Fibroblast of lung (primary cell): ENCODE results near the gene CIAO2A. TPM values are rescaled to one million over a fixed set of nuclear protein-coding genes. Genes with fewer than 3 reads are reported as not detected.

Experiments used
- DNase-seq, 2 donors: peaks; one replicate each; pipeline versions ENCODE4 v3.0.0 to v3.0.0-alpha.2; 2010; ENCODE audit warnings: low read depth in 2 of 2
- H2AFZ ChIP-seq: 2 replicates; pipeline ENCODE4 v1.5.1; 2012; ENCODE audit warnings: low read length, control low read depth, inconsistent platforms
- H3K27ac ChIP-seq: 2 replicates; pipeline ENCODE4 v1.5.1; 2011; ENCODE audit warnings: low read length, control low read depth; ENCODE audit not compliant: insufficient read depth
- H3K27me3 ChIP-seq: 2 replicates; pipeline ENCODE4 v1.5.1; 2011; ENCODE audit warnings: mild to moderate bottlenecking, low read length; ENCODE audit not compliant: control insufficient read depth, insufficient read depth
- H3K36me3 ChIP-seq: 2 replicates; pipeline ENCODE4 v1.5.1; 2011; ENCODE audit warnings: low read length; ENCODE audit not compliant: control insufficient read depth, insufficient read depth
- H3K4me1 ChIP-seq: 2 replicates; pipeline ENCODE4 v1.5.1; 2011; ENCODE audit warnings: low read length; ENCODE audit not compliant: control insufficient read depth, insufficient read depth; ENCODE audit errors: extremely low read depth
- H3K4me2 ChIP-seq: 2 replicates; pipeline ENCODE4 v1.5.1; 2011; ENCODE audit warnings: low read length, control low read depth; ENCODE audit not compliant: insufficient read depth; ENCODE audit errors: extremely low read depth
- H3K4me3 ChIP-seq, 4 experiments: fragments of 200-600 bp in 1 of 4; sonication (generic) in 1 of 4; replicated peaks in 1 of 4; 2 replicates each; pipeline ENCODE4 v1.5.1; 2011 to 2016; ENCODE audit warnings: low read length in 4 of 4, low read depth in 3 of 4, mild to moderate bottlenecking in 3 of 4, control low read depth in 2 of 4, inconsistent platforms in 1 of 4, mixed read lengths in 1 of 4; ENCODE audit not compliant: insufficient read depth in 1 of 4; ENCODE audit errors: control extremely low read depth in 1 of 4
- H3K79me2 ChIP-seq: 2 replicates; pipeline ENCODE4 v1.5.1; 2012; ENCODE audit warnings: mild to moderate bottlenecking, low read length, inconsistent platforms; ENCODE audit not compliant: control insufficient read depth, insufficient read depth
- H3K9ac ChIP-seq: 2 replicates; pipeline ENCODE4 v1.5.1; 2011; ENCODE audit warnings: mild to moderate bottlenecking, low read length, control low read depth; ENCODE audit not compliant: insufficient read depth
- H3K9me3 ChIP-seq: 2 replicates; pipeline ENCODE4 v1.5.1; 2012; ENCODE audit warnings: low read depth, low read length; ENCODE audit not compliant: control insufficient read depth, insufficient read depth
- H4K20me1 ChIP-seq: 2 replicates; pipeline ENCODE4 v1.5.1; 2011; ENCODE audit warnings: low read length; ENCODE audit not compliant: control insufficient read depth, insufficient read depth; ENCODE audit errors: extremely low read depth
- EZH2 ChIP-seq: IDR thresholded peaks from 2 replicates; pipeline ENCODE4 v1.5.1; 2012; ENCODE audit warnings: low read length, control low read depth, mild to moderate bottlenecking; ENCODE audit errors: missing control alignments
- polyA plus RNA-seq, 2 donors: library from polyadenylated mRNA; depleted of rRNA in 1 of 2; stranded (reverse) in 1 of 2; unstranded in 1 of 2; fragments of >200 nt; gene quantifications; 2 replicates each; pipeline ENCODE4 v1.2.1, GENCODE V29; 2011 to 2012; ENCODE audit warnings: missing spikeins in 1 of 2
- total RNA-seq: library from RNA; depleted of rRNA; stranded (reverse); fragments of >200 nt; gene quantifications from 2 replicates; pipeline ENCODE4 v1.2.1, GENCODE V29; 2014
- TF ChIP-seq, protein P1 (sequence below), 2 donors: IDR thresholded peaks in 1 of 2; conservative IDR thresholded peaks in 1 of 2; 1 replicate in 1 of 2; 2 replicates in 1 of 2; pipeline ENCODE4 v1.5.1; 2011 to 2012; ENCODE audit warnings: low read length in 2 of 2, control low read depth in 1 of 2, inconsistent platforms in 1 of 2, low read depth in 1 of 2, mild to moderate bottlenecking in 1 of 2

CIAO2A gene
- total and polyA plus RNA-seq, 2 donors (not counting 1 experiment from before 2014, with no cell fraction given): 48.7 to 59.1 TPM

DNA sequence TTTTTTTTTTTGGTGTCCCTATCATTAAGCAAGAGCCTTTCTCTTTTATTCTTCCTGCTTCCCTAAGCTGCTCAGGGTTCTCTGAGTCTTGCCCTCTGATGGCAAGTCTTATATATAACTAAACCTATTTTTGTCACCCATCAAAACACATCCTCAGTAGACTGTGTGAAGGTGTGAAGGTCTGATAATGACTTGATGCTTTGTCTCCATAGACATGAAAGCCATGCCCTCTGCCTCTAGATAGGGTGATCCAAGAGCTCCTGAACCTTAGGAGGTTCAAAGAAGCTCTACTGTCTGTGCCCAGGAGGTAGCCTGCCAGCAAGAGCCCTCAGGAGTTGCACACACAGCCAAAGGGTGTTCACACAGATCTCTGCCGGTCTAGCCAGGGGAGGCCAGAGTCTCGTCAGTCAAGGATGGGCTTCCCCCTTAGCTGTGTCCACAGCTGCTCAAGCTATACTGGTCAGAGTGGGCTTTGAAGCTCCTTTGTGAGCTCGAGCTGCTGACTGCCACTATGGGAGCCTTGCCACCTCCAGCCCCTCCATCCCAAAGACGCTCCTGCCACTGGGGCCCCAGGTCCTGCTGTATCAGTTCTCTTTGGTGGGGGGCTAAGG, 44.8 kb upstream of the CIAO2A start:
- H2AFZ ChIP-seq: no peak overlapping the region
- H3K27me3 ChIP-seq: no peaks in the 10 kb centered on the region
- TF ChIP-seq, protein P1, sequence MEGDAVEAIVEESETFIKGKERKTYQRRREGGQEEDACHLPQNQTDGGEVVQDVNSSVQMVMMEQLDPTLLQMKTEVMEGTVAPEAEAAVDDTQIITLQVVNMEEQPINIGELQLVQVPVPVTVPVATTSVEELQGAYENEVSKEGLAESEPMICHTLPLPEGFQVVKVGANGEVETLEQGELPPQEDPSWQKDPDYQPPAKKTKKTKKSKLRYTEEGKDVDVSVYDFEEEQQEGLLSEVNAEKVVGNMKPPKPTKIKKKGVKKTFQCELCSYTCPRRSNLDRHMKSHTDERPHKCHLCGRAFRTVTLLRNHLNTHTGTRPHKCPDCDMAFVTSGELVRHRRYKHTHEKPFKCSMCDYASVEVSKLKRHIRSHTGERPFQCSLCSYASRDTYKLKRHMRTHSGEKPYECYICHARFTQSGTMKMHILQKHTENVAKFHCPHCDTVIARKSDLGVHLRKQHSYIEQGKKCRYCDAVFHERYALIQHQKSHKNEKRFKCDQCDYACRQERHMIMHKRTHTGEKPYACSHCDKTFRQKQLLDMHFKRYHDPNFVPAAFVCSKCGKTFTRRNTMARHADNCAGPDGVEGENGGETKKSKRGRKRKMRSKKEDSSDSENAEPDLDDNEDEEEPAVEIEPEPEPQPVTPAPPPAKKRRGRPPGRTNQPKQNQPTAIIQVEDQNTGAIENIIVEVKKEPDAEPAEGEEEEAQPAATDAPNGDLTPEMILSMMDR (conservative IDR thresholded peaks at IDR 0.05 in 1 of 2, IDR thresholded peaks at IDR 0.05 in 1 of 2; ENCODE audit: low read depth in 1 of 2, low read length in 2 of 2): no peak
- TF ChIP-seq EZH2: no peak

DNA sequence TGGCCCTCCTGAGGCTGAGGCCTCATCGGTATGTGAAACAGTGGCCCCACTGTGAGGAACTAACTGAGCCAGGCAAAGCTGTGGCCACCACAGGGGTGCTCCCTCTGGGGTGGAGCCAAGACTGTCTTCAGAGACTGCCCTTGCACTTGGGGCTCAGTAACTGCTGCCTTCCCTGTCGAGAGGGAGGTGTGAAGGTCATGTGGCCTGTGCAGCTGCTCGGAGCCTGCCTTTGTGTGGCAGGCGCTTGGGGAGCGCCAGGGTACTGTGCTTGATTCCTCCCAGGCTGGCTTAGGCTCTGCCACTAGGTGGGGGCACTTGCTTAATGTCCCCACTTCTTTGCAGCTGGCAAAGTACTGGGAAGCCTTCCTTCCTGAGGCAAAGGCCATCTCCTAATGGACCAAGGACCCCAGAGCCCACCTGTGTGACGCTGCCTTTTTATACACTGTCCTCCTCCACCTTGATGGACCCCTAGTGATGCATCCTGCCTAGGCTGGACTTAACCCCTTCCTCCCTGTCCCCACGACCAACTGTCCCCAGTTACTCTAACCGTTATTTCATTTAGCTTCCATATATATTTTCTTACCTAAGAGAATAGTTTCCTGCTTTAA, 43.7 kb upstream of the CIAO2A start:
- no peak for DNase-seq
- H2AFZ ChIP-seq: no peak overlapping the region
- H3K79me2 ChIP-seq: no peaks in the 10 kb centered on the region
- no peak overlapping the region for H3K9ac ChIP-seq
- no peak overlapping the region for H3K4me3 ChIP-seq
- H3K4me1 ChIP-seq: no peaks in the 10 kb centered on the region
- TF ChIP-seq, protein P1 (conservative IDR thresholded peaks at IDR 0.05 in 1 of 2, IDR thresholded peaks at IDR 0.05 in 1 of 2; ENCODE audit: low read depth in 1 of 2, low read length in 2 of 2): no peak
- TF ChIP-seq EZH2: no peak
- no peaks in the 10 kb centered on the region for H4K20me1 ChIP-seq
- H3K36me3 ChIP-seq: peaks cover 19% of the 10 kb centered on the region
- no peak overlapping the region for H3K4me2 ChIP-seq
- no peaks in the 10 kb centered on the region for H3K9me3 ChIP-seq
- no peaks in the 10 kb centered on the region for H3K27me3 ChIP-seq
- no peak overlapping the region for H3K27ac ChIP-seq

More for the DNA sequence above, 44.8 kb upstream of the CIAO2A start:
- H4K20me1 ChIP-seq: no peaks in the 10 kb centered on the region
- H3K4me3 ChIP-seq: no peak overlapping the region
- no peaks in the 10 kb centered on the region for H3K4me1 ChIP-seq
- peaks cover 17% of the 10 kb centered on the region for H3K36me3 ChIP-seq
- H3K4me2 ChIP-seq: no peak overlapping the region
- H3K27ac ChIP-seq: no peak overlapping the region
- no peaks in the 10 kb centered on the region for H3K9me3 ChIP-seq
- no peak for DNase-seq
- H3K9ac ChIP-seq: no peak overlapping the region
- H3K79me2 ChIP-seq: no peaks in the 10 kb centered on the region

DNA sequence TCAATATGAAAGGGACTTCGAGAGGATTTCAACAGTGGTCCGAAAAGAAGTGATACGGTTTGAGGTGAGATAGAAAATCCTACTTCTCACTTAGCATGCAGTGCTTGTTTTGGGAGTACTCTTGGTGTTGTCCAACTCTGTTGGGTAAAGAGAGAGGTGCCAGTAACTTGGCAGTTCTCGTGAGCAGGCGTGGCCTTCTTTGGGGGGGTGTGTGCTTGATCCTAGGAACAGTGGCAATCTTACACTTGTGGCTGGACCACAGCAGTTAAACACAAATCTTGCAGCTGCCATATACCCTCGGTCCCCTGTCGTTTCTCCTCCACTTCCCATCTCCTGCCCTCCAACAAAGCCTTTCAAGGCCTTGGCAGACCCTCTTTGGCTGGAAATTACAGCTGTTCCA, 42.7 kb upstream of the CIAO2A start:
- no peak overlapping the region for H2AFZ ChIP-seq
- H3K27me3 ChIP-seq: no peaks in the 10 kb centered on the region
- H3K79me2 ChIP-seq: no peaks in the 10 kb centered on the region
- H3K4me2 ChIP-seq: no peak overlapping the region
- H3K9ac ChIP-seq: no peak overlapping the region
- H3K9me3 ChIP-seq: no peaks in the 10 kb centered on the region
- DNase-seq: no peak
- H3K36me3 ChIP-seq: peaks cover 19% of the 10 kb centered on the region
- H3K27ac ChIP-seq: no peak overlapping the region
- H3K4me3 ChIP-seq: no peak overlapping the region
- no peaks in the 10 kb centered on the region for H3K4me1 ChIP-seq
- H4K20me1 ChIP-seq: no peaks in the 10 kb centered on the region
- no peak for TF ChIP-seq EZH2
- TF ChIP-seq, protein P1 (conservative IDR thresholded peaks at IDR 0.05 in 1 of 2, IDR thresholded peaks at IDR 0.05 in 1 of 2; ENCODE audit: low read depth in 1 of 2, low read length in 2 of 2): no peak
